VCaP (cell line): ENCODE results near the gene TNFAIP8L1.

Experiments
- H3K27ac ChIP-seq: fragments of 450-650 bp; 2 replicates; pipeline ENCODE4 v1.5.1; 2017
- CTCF ChIP-seq: fragments of 450-650 bp; conservative IDR thresholded peaks from 2 replicates; pipeline ENCODE4 v1.5.1; 2017; ENCODE audit warnings: mild to moderate bottlenecking, moderate library complexity

The TNFAIP8L1 gene

GRCh38 chr19:4596033-4596904, 43.0 kb upstream of the TNFAIP8L1 start:
- TF ChIP-seq CTCF = no peak
- no peak overlapping the region for H3K27ac ChIP-seq

- TF ChIP-seq CTCF = no peak
- H3K27ac ChIP-seq = no peak overlapping the region
Measured at GRCh38 chr19:4597278-4597974, 41.9 kb upstream of the TNFAIP8L1 start.

- no peak overlapping the region for H3K27ac ChIP-seq
Measured at GRCh38 chr19:4597975-4598671, 41.2 kb upstream of the TNFAIP8L1 start.

GRCh38 chr19:4598712-4599111, 40.6 kb upstream of the TNFAIP8L1 start:
- TF ChIP-seq CTCF = no peak
- H3K27ac ChIP-seq = no peak overlapping the region

More at GRCh38 chr19:4597975-4598671, 41.2 kb upstream of the TNFAIP8L1 start:
- no peak for TF ChIP-seq CTCF

DNA sequence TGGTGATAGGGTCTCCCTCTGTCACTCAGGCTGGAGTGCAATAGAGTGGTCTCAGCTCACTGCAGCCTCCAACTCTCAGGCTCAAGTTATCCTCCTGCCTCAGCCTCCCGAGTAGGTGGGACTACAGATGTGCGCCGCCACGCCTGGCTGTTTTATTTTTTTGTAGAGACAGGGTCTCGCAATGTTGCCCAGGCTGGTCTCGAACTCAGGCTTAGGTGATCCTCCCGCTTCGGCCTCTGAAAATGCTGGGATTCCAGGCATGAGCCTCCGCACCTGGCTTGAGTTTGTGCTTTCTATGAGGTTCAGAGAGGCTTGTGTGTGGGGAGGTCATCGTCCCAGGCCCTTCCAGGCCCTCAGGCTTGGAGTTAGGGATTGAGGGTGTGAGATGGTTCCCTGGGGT, 39.2 kb upstream of the TNFAIP8L1 start:
- TF ChIP-seq CTCF = no peak

DNA sequence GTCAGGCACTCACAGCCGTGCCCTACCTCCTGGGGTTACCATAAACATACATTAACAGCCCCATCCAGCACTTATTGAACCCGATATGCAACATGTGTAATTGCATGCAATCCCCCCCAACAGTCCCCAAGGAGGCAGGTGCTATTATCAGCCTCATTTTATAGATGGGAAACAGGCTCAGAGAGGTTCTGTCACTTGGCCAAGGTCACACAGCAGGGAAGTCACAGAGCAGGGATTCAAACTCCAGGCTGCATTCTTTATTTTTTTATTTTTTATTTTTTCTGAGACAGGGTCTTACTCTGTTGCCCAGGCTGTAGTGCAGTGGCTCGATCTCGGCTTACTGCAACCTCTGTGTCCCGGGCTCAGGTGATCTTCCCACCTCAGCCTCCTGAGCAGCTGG, 38.4 kb upstream of the TNFAIP8L1 start:
- H3K27ac ChIP-seq = no peak overlapping the region
- no peak for TF ChIP-seq CTCF

More for the DNA sequence above, 39.2 kb upstream of the TNFAIP8L1 start:
- no peak overlapping the region for H3K27ac ChIP-seq
